GM23338 (cell line): Measurements from ENCODE around the gene NSD1. TPM values are rescaled to one million over a fixed set of nuclear protein-coding genes. Genes with fewer than 3 reads are reported as not detected.
A peak's percentile ranks its signal among the peaks of the same experiment; 100 is the strongest.

Experiments
- ATAC-seq: fragments of 200-7000 bp; cut with Tn5 transposase; 3 replicates; pipeline ENCODE4 v1.9.1; 2020
- DNase-seq: peaks from one replicate; pipeline ENCODE4 v3.0.0-alpha.2; 2015; ENCODE audit warnings: low spot score
- H2AFZ ChIP-seq: fragments of 200-600 bp; sonication (generic); 2 replicates; pipeline ENCODE4 v1.8.0; 2016; ENCODE audit warnings: antibody characterized with exemption, mild to moderate bottlenecking, moderate library complexity
- H3F3A ChIP-seq: fragments of 200-600 bp; sonication (generic); replicated peaks from 2 replicates; pipeline ENCODE4 v1.8.0; 2017; ENCODE audit warnings: antibody characterized with exemption, mixed run types, low read depth
- H3K27ac ChIP-seq: fragments of 200-600 bp; sonication (generic); 2 replicates; pipeline ENCODE4 v1.6.1; 2016; ENCODE audit warnings: low read depth
- H3K27me3 ChIP-seq: fragments of 200-600 bp; sonication (generic); 2 replicates; pipeline ENCODE4 v1.8.0; 2016; ENCODE audit warnings: mild to moderate bottlenecking, mixed run types, moderate library complexity; ENCODE audit not compliant: insufficient read depth
- H3K36me3 ChIP-seq: fragments of 200-600 bp; sonication (generic); 2 replicates; pipeline ENCODE4 v1.8.0; 2016; ENCODE audit warnings: mild to moderate bottlenecking; ENCODE audit not compliant: insufficient read depth
- H3K4me1 ChIP-seq: fragments of 200-600 bp; sonication (generic); 2 replicates; pipeline ENCODE4 v1.8.0; 2016; ENCODE audit warnings: mild to moderate bottlenecking, moderate library complexity; ENCODE audit not compliant: insufficient read depth
- H3K4me2 ChIP-seq: fragments of 200-600 bp; sonication (generic); 2 replicates; pipeline ENCODE4 v1.7.1; 2017; ENCODE audit warnings: mixed run types
- H3K4me3 ChIP-seq: fragments of 200-600 bp; sonication (generic); 2 replicates; pipeline ENCODE4 v1.6.1; 2016; ENCODE audit warnings: mixed run types
- H3K79me2 ChIP-seq: fragments of 200-600 bp; sonication (generic); replicated peaks from 2 replicates; pipeline ENCODE4 v1.8.0; 2017; ENCODE audit warnings: mild to moderate bottlenecking; ENCODE audit not compliant: insufficient read depth
- H3K9me2 ChIP-seq: fragments of 200-600 bp; sonication (generic); 2 replicates; pipeline ENCODE4 v1.8.0; 2017; ENCODE audit not compliant: insufficient read depth
- H4K20me1 ChIP-seq: fragments of 200-600 bp; sonication (generic); replicated peaks from 2 replicates; pipeline ENCODE4 v1.8.0; 2017; ENCODE audit warnings: mild to moderate bottlenecking; ENCODE audit not compliant: insufficient read depth
- H3K27ac Mint-ChIP-seq: 2 replicates; pipeline ENCODE4 v1.8.0; 2020; ENCODE audit warnings: inconsistent platforms, mild to moderate bottlenecking, moderate library complexity, mixed read lengths
- H3K27me3 Mint-ChIP-seq: 3 replicates; pipeline ENCODE4 v1.8.0; 2022; ENCODE audit warnings: low read depth, mild to moderate bottlenecking, moderate library complexity, mixed read lengths, inconsistent platforms; ENCODE audit not compliant: insufficient read depth, poor library complexity
- H3K36me3 Mint-ChIP-seq: 3 replicates; pipeline ENCODE4 v1.8.0; 2021; ENCODE audit warnings: low read depth, mild to moderate bottlenecking, inconsistent platforms, moderate library complexity, mixed read lengths
- H3K4me1 Mint-ChIP-seq: 3 replicates; pipeline ENCODE4 v1.8.0; 2020; ENCODE audit warnings: mild to moderate bottlenecking, inconsistent platforms, mixed read lengths
- H3K4me3 Mint-ChIP-seq: 3 replicates; pipeline ENCODE4 v1.8.0; 2021; ENCODE audit warnings: moderate library complexity, mild to moderate bottlenecking, inconsistent platforms, mixed read lengths
- H3K9me3 Mint-ChIP-seq: 3 replicates; pipeline ENCODE4 v1.8.0; 2020; ENCODE audit warnings: moderate library complexity, mild to moderate bottlenecking, inconsistent platforms, mixed read lengths
- EZH2 ChIP-seq: fragments of 200-600 bp; sonication (generic); IDR thresholded peaks from one replicate; pipeline ENCODE4 v1.8.0; 2017; ENCODE audit warnings: antibody characterized with exemption, mild to moderate bottlenecking, low read depth; ENCODE audit not compliant: unreplicated experiment
- JUNB ChIP-seq: IDR thresholded peaks from one replicate; pipeline ENCODE4 v1.6.1; 2016; ENCODE audit warnings: antibody characterized with exemption; ENCODE audit not compliant: unreplicated experiment
- POLR2AphosphoS5 ChIP-seq: IDR thresholded peaks from 2 replicates; pipeline ENCODE4 v1.6.1; 2016; ENCODE audit warnings: antibody characterized with exemption, low read depth
- ZNF114 ChIP-seq: fragments of 250-450 bp; sonication (Bioruptor Pico); IDR thresholded peaks from 2 replicates; pipeline ENCODE4 v1.5.0; 2020; ENCODE audit warnings: mild to moderate bottlenecking, moderate library complexity
- ZNF331 ChIP-seq: fragments of 250-450 bp; sonication (Bioruptor Pico); IDR thresholded peaks from 2 replicates; pipeline ENCODE4 v1.5.0; 2020; ENCODE audit warnings: low read depth, mild to moderate bottlenecking, moderate library complexity
- polyA plus RNA-seq: library from polyadenylated mRNA; unstranded; fragments of >200 nt; fragmentation: Nextera tagmentation; extraction: Ambion mirVana; gene quantifications from 2 replicates; pipeline ENCODE4 v1.2.1, GENCODE V29; 2016
- total RNA-seq: library from RNA; depleted of rRNA; stranded (reverse); fragments of >200 nt; shearing (Covaris generic); gene quantifications from 2 replicates; pipeline ENCODE4 v1.2.3, GENCODE V29; 2014
- TF ChIP-seq, protein P1 (sequence below): fragments of 250-450 bp; sonication (Bioruptor Pico); IDR thresholded peaks from 2 replicates; pipeline ENCODE4 v1.5.0; 2020; ENCODE audit warnings: mild to moderate bottlenecking, moderate library complexity
- TF ChIP-seq, protein P2 (sequence below): IDR thresholded peaks from 2 replicates; pipeline ENCODE4 v1.6.1; 2016; ENCODE audit warnings: antibody characterized with exemption

Gene NSD1
- total and polyA plus RNA-seq, 2 experiments from 2014 or later = 96.4 to 106 TPM

DNA sequence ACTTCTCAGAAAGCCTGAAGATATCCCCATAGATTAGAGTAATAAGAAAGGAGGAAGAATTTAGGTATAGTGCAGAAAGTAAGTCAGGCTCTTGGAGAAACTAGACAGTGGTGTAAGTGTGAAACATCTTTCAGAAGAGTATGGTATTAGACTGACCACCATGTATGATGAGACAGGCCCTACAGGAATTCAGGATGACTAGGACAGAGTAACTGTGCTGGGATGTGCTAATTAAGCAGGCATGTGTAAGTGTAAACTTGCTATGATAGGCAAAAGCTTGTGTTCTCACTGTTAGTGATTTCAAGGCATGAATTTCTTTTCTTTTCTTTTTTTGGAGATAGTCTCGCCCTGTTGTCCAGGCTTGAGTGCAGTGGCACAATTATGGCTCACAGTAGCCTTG lies 99.2 kb downstream of the NSD1 start:
- H3K4me3 Mint-ChIP-seq = no peak overlapping the region
- no peaks in the 10 kb centered on the region for H3K9me3 Mint-ChIP-seq
- H3K27ac Mint-ChIP-seq = peak overlapping the region; percentile 24; the same call in 1 of the 2 replicates
- DNase-seq (no peak), ATAC-seq (no peak; the same call in 2 of the 3 replicates)
- H3K4me2 ChIP-seq = no peak overlapping the region
- H3K36me3 Mint-ChIP-seq = peaks cover 47% of the 10 kb centered on the region
- H3K4me3 ChIP-seq = no peak overlapping the region
- no peaks in the 10 kb centered on the region; the same call in 1 of the 2 replicates for H3K4me1 ChIP-seq
- H3K4me1 Mint-ChIP-seq = peaks cover 4% of the 10 kb centered on the region; the same call in 2 of the 3 replicates
- TF ChIP-seq ZNF114 (CRISPR knock-in tag) = no peak
- no peak for TF ChIP-seq POLR2AphosphoS5
- TF ChIP-seq ZNF331 (CRISPR knock-in tag) = no peak
- TF ChIP-seq JUNB = no peak
- no peak for TF ChIP-seq EZH2
- TF ChIP-seq, protein P1, sequence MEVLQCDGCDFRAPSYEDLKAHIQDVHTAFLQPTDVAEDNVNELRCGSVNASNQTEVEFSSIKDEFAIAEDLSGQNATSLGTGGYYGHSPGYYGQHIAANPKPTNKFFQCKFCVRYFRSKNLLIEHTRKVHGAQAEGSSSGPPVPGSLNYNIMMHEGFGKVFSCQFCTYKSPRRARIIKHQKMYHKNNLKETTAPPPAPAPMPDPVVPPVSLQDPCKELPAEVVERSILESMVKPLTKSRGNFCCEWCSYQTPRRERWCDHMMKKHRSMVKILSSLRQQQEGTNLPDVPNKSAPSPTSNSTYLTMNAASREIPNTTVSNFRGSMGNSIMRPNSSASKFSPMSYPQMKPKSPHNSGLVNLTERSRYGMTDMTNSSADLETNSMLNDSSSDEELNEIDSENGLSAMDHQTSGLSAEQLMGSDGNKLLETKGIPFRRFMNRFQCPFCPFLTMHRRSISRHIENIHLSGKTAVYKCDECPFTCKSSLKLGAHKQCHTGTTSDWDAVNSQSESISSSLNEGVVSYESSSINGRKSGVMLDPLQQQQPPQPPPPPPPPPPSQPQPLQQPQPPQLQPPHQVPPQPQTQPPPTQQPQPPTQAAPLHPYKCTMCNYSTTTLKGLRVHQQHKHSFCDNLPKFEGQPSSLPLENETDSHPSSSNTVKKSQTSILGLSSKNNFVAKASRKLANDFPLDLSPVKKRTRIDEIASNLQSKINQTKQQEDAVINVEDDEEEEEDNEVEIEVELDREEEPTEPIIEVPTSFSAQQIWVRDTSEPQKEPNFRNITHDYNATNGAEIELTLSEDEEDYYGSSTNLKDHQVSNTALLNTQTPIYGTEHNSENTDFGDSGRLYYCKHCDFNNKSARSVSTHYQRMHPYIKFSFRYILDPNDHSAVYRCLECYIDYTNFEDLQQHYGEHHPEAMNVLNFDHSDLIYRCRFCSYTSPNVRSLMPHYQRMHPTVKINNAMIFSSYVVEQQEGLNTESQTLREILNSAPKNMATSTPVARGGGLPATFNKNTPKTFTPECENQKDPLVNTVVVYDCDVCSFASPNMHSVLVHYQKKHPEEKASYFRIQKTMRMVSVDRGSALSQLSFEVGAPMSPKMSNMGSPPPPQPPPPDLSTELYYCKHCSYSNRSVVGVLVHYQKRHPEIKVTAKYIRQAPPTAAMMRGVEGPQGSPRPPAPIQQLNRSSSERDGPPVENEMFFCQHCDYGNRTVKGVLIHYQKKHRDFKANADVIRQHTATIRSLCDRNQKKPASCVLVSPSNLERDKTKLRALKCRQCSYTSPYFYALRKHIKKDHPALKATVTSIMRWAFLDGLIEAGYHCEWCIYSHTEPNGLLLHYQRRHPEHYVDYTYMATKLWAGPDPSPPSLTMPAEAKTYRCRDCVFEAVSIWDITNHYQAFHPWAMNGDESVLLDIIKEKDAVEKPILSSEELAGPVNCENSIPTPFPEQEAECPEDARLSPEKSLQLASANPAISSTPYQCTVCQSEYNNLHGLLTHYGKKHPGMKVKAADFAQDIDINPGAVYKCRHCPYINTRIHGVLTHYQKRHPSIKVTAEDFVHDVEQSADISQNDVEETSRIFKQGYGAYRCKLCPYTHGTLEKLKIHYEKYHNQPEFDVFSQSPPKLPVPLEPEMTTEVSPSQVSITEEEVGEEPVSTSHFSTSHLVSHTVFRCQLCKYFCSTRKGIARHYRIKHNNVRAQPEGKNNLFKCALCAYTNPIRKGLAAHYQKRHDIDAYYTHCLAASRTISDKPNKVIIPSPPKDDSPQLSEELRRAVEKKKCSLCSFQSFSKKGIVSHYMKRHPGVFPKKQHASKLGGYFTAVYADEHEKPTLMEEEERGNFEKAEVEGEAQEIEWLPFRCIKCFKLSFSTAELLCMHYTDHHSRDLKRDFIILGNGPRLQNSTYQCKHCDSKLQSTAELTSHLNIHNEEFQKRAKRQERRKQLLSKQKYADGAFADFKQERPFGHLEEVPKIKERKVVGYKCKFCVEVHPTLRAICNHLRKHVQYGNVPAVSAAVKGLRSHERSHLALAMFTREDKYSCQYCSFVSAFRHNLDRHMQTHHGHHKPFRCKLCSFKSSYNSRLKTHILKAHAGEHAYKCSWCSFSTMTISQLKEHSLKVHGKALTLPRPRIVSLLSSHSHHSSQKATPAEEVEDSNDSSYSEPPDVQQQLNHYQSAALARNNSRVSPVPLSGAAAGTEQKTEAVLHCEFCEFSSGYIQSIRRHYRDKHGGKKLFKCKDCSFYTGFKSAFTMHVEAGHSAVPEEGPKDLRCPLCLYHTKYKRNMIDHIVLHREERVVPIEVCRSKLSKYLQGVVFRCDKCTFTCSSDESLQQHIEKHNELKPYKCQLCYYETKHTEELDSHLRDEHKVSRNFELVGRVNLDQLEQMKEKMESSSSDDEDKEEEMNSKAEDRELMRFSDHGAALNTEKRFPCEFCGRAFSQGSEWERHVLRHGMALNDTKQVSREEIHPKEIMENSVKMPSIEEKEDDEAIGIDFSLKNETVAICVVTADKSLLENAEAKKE = no peak
- peaks cover 3% of the 10 kb centered on the region; the same call in 1 of the 2 replicates for H3F3A ChIP-seq
- peaks cover 29% of the 10 kb centered on the region for H3K36me3 ChIP-seq
- peaks cover 57% of the 10 kb centered on the region for H4K20me1 ChIP-seq
- H3K9me2 ChIP-seq = no peaks in the 10 kb centered on the region
- peaks cover 82% of the 10 kb centered on the region for H3K79me2 ChIP-seq
- H3K27ac ChIP-seq = peak overlapping the region; percentile 61
- H3K27me3 Mint-ChIP-seq = peaks cover 13% of the 10 kb centered on the region
- no peaks in the 10 kb centered on the region for H3K27me3 ChIP-seq
- no peak overlapping the region for H2AFZ ChIP-seq

DNA sequence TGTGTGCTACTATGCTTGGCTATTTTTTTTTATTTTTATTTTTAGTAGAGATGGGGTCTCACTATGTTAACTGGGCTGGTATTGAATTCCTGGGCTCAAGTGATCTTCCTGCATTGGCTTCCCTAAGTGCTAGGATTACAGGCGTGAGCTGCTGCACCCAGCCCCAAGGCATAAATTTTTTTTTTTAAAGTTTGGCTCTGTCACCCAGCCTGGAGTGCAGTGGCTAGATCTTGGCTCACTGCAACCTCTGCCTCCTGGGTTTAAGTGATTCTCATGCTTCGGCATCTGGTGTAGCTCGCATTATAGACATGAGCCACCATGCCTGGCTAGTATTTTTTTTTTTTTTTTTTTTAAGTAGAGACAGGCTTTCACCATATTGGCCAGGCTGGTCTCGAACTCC lies 99.6 kb downstream of the NSD1 start:
- no peak overlapping the region for H3K4me3 ChIP-seq
- H3K27ac ChIP-seq = peak overlapping the region; percentile 61; the same call in 1 of the 2 replicates
- H3K4me1 Mint-ChIP-seq = peaks cover 4% of the 10 kb centered on the region; the same call in 2 of the 3 replicates
- H2AFZ ChIP-seq = no peak overlapping the region
- H3F3A ChIP-seq = peaks cover 3% of the 10 kb centered on the region; the same call in 1 of the 2 replicates
- H3K4me1 ChIP-seq = no peaks in the 10 kb centered on the region; the same call in 1 of the 2 replicates
- H3K36me3 ChIP-seq = peaks cover 33% of the 10 kb centered on the region
- peaks cover 13% of the 10 kb centered on the region for H3K27me3 Mint-ChIP-seq
- peaks cover 82% of the 10 kb centered on the region for H3K79me2 ChIP-seq
- H3K36me3 Mint-ChIP-seq = peaks cover 52% of the 10 kb centered on the region
- H3K27ac Mint-ChIP-seq = no peak overlapping the region
- H3K27me3 ChIP-seq = no peaks in the 10 kb centered on the region
- no peaks in the 10 kb centered on the region for H3K9me2 ChIP-seq
- ATAC-seq (no peak; the same call in 2 of the 3 replicates), DNase-seq (no peak)
- H3K9me3 Mint-ChIP-seq = no peaks in the 10 kb centered on the region
- H3K4me2 ChIP-seq = no peak overlapping the region
- peaks cover 55% of the 10 kb centered on the region for H4K20me1 ChIP-seq
- H3K4me3 Mint-ChIP-seq = no peak overlapping the region
- TF ChIP-seq, protein P2, sequence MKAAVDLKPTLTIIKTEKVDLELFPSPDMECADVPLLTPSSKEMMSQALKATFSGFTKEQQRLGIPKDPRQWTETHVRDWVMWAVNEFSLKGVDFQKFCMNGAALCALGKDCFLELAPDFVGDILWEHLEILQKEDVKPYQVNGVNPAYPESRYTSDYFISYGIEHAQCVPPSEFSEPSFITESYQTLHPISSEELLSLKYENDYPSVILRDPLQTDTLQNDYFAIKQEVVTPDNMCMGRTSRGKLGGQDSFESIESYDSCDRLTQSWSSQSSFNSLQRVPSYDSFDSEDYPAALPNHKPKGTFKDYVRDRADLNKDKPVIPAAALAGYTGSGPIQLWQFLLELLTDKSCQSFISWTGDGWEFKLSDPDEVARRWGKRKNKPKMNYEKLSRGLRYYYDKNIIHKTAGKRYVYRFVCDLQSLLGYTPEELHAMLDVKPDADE = no peak
